Activated CD4-positive, alpha-beta T cell treated with anti-CD3 and anti-CD28 coated beads, Interleukin-2, amount 50 U/mL, for 16 hours (primary cell): Measurements from ENCODE around the gene HRH2.
"Not testable (repeated sequence)": the region's sequence is repeated elsewhere in the genome, so short reads cannot be mapped to it uniquely, and the experiment has no call there.

Source experiments
- DNase-seq: peaks from one replicate; pipeline ENCODE4 v3.0.0-alpha.2; 2020

HRH2 gene

GRCh38 chr5:175650430-175651205, 7.3 kb upstream of the HRH2 start:
- DNase-seq, result not testable (repeated sequence)

- DNase-seq, result peak; percentile 94
These were observed 4.9 kb upstream of the HRH2 start for GRCh38 chr5:175652741-175653663.

DNA sequence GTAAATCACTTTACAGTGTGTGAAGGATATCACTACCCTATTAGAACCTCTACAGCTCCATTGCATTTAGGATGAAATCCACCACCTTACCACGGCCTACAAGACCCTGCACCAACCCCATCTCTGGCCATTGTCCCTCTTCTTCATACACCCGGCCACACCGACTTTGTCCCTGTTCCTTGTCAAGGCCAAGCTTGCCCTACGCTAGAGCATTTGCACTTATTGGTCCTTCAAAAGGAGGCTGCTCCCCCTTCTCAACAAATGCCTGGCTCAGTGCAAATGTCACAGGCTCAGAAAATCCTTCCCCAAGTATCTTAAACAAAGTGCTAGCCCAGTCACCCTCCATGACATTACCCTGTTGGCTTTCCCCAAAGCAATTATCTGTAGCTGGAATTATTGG, 4.1 kb upstream of the HRH2 start:
- DNase-seq, result no peak

GRCh38 chr5:175654339-175654738, 3.5 kb upstream of the HRH2 start:
- DNase-seq, result no peak

- peak; percentile 57 for DNase-seq
These were observed 3.1 kb upstream of the HRH2 start for GRCh38 chr5:175654807-175655206.

DNA sequence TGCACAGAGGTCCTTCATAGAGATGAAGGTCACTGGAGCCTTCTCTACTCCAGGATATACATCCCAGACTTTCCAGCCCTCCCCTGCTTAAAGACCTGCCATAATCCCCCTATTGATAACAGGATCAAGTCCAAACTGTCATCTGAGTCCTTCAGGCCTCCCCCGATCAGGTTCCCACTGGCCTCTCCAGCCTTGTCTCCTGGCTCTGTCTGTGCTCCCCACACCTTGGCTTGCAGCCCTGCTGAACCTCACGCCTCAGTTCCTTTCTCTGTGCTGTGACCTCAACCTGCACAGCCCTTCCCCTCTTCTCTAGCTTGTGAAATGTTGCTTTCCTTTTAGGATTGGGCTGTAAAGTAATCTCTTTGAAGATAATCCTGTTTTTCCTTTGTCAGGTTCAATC, 2.5 kb upstream of the HRH2 start:
- DNase-seq, result no peak

DNA sequence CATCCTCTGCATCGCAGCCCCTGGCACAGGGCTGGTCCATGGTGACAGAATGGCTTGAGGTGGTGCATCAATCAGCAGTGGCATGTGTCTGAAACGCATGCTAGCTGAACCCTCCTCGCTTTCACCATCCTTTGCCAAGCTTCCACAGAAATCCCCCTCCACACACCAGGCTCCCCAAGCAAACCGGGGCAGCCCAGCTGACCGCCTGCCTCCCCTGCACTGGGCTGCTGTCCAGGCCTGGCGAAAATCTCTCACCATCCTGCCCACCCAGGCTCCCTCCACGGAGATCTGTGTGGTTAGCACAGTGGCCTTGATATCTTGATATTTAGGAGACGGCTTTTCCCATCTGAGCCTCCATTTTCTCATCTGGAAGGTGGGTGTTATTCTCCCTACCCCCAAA, 905 bp upstream of the HRH2 start:
- no peak for DNase-seq

DNA sequence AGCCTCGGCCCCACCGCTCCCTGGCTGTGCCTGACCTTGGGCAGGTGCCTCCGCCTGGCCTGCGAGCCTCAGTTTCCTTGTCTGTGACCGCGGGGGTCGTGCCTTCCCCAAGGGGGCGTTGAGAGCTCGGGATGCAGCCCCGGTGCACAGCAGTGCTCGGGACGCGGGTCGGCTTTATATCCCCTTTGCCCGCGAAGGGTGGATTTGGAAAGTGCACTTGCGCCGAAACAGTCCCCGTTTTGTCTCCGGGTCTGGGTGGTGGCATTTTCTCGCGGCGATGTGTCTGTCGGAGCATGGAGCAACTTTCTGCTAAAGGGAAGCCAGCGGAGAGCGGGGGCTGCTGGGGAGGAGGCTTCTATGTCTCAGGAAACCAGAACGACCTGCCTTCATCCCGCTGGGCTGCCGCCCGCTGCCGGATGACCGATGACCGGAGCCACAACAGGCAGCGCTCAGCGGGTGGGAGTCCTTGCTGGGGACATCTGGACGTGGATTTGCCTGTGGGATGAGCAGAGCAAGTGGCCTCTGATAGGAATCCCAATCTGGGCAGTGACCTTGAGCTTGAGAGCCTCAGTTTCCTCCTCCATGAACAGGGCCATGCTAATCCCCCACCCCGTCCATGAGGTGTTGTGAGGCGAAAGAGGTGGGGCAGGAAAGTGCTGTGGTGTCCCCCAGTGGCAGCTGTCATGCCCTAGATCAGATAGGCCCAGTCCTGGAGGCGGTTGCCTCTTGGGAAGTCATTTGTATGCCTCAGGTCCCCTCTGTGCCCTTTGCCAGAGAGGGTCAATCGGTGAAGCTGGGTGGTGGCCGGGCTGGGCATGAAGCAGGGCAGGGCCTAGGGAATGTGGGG, 651 bp downstream of the HRH2 start:
- DNase-seq, result no peak

GRCh38 chr5:175659546-175660253, 1.8 kb downstream of the HRH2 start:
- no peak for DNase-seq

DNA sequence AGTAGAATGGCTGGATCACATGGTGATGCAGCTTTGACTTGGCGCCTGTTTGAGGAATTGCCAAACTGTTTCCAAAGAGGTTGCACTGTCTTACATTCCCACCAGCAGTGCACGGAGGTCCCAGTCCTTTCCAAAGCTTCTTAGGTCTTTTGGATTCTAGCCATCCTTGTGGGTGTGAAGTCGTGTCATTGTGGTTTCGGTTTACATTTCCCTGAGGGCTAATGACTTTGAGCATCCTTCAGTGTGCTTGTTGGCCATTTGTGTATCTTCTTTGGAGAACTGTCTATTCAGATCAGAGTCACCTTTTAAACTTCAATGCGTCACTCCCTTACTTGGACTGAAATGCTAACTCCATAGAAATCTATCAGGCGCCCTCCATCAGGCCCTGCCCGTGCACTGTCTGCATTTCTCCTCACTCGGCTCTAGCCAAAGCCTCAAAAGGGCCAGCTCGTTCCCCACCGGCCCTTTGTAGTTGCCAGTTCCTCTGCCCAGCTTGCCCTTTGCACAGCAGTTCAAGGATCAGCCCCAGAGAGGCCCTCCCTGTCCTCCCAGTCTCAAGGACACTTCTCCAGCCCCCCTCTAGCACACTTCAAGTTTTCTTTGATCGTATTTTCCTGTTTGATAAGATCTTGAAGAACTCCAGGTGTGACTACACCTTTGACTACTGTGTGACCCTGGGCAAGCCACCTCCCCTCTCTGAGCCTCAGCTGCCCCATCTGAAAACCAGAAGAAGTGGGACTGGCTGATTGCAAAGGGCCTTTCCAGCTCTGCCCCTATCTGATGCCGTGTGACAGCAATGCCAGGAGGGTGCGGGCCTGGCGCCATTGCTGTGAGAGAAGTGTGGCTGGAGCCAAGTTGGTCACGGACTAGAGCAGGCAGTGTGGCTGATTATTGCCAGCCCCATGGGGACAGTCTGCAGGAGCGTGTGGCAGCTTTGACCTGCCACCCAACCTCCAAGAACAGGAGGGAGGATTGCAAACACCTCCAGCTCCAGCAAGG, 5.6 kb downstream of the HRH2 start:
- no peak for DNase-seq

GRCh38 chr5:175664723-175665122, 6.9 kb downstream of the HRH2 start:
- no peak for DNase-seq

DNA sequence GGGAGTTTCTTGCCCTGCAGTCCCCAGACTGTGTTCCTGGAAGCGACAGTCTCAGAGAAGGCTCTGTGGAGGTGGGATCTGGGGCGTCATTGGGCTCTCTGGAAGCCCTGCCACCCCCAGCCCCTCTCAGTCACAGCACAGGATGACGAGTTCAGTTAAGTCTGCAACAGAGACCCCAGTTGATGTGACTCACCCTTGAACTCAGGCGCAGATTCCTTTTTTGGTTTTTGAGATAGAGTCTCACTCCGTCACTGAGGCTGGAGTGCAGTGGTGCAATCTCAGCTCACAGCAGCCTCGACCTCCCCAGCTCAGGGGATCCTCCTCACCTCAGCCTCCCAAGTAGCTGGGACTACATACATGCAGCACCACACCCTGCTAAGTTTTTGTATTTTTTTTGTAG, 8.3 kb downstream of the HRH2 start:
- DNase-seq, result no peak

DNA sequence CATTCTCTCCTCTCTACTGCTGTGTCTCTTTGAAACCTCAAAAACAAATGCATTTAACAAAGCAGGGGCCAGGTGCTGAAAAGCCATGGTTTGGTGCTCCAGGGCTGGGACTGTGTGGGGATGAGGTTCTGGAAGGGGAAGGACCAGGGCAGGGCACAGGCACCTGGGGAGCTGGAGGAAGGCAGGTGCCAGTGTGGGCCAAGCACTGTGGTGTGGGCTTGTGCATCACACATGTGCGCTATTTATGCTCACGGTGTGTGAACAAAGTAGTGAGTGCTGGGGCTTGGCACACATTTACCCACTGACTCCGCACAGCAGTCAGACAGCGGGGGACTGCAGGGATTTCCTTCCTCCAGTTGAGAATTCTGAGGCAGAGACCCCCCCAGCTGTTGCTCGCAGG, 10.1 kb downstream of the HRH2 start:
- no peak for DNase-seq

- DNase-seq, result no peak
These were observed 12.5 kb downstream of the HRH2 start for GRCh38 chr5:175670372-175670771.

DNA sequence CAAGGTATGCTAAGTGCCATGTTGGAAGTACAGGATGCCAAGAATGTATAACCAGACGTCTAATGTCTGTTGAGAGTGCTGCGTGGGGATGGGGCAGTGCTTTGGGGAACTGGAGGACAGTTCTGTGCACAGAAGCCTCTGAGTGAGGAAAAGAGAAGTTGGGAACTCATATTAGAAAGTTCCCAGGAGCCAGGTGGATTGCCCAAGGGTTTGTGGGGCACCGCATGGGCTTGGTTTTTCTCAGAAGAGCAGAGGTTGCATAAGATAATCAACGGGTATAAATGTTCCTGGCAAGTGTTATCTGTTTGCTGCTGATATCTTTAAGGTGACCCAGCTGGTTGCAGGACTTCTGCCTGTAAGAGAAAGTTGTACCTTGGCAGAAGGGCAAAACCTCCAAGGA, 13.1 kb downstream of the HRH2 start:
- DNase-seq, result no peak

DNA sequence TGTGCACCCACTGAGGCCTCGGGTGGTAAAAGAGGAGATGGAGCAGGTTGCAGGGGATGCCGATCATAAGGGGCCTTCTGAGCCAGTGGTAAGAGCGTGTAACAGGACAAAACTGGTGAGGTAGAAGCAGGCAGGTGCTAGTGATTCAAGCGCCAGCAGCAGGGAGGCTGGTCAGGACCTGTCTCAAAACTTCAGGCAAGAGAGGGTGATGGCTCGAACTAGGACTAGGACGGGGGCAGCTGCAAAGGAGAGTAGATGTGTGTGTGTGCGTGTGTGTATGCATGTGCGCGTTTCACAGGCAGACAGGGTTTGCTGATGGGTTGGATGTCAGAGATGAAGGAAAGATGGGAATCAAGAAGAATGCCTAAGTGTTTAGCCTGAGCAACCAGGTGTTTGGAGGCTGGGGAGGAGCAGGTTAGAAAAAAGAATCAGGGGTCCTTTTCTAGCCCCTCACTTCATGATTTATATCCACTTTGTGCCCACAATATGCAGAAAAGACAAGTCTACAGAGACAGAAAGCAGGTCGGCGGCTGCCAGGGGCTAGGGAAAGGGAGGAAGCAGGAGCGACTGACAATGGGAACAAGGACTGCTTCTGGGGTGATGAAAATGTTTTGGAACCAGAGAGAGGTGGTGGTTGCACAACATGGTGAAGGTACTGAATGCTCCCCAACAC, 15.2 kb downstream of the HRH2 start:
- no peak for DNase-seq

GRCh38 chr5:175674731-175675346, 17.0 kb downstream of the HRH2 start:
- no peak for DNase-seq

GRCh38 chr5:175675873-175676272, 18.0 kb downstream of the HRH2 start:
- no peak for DNase-seq

GRCh38 chr5:175677571-175677970, 19.7 kb downstream of the HRH2 start:
- no peak for DNase-seq

GRCh38 chr5:175678074-175678473, 20.2 kb downstream of the HRH2 start:
- no peak for DNase-seq
